Peyer's patch (tissue), 4 donors: ENCODE measurements around the gene KRTCAP2. TPM values are rescaled to one million over a fixed set of nuclear protein-coding genes. Genes with fewer than 3 reads are reported as not detected.
A peak's percentile ranks its signal among the peaks of the same experiment; 100 is the strongest.

Experiments
- DNase-seq, 3 donors: peaks; one replicate each; pipeline ENCODE4 v3.0.0-alpha.2; 2017 to 2019
- H3K27ac ChIP-seq, 4 donors: fragments of 200-600 bp; sonication (generic); one replicate each; pipeline ENCODE4 v1.5.1; 2016 to 2019
- H3K27me3 ChIP-seq, 2 donors: fragments of 200-600 bp; sonication (generic); one replicate each; pipeline ENCODE4 v1.5.1; 2019
- H3K36me3 ChIP-seq, 3 donors: fragments of 200-600 bp; sonication (generic); one replicate each; pipeline ENCODE4 v1.5.1; 2016 to 2019
- H3K4me1 ChIP-seq, 4 donors: fragments of 200-600 bp; sonication (generic); one replicate each; pipeline ENCODE4 v1.5.1; 2016 to 2019
- H3K4me3 ChIP-seq, 4 donors: fragments of 200-600 bp; sonication (generic); 1 replicate in 3 of 4; 2 replicates in 1 of 4; pipeline ENCODE4 v1.5.1; 2016 to 2019; ENCODE audit warnings: mild to moderate bottlenecking in 1 of 4
- H3K9me3 ChIP-seq, 4 donors: fragments of 200-600 bp; sonication (generic); one replicate each; pipeline ENCODE4 v1.5.1; 2016 to 2019; ENCODE audit warnings: mild to moderate bottlenecking in 1 of 4
- CTCF ChIP-seq, 6 experiments: fragments of 450-650 bp in 4 of 6; fragments of 200-600 bp in 2 of 6; sonication (generic) in 1 of 6; IDR thresholded peaks; one replicate each; pipeline ENCODE4 v1.5.1; 2017 to 2019; ENCODE audit warnings: antibody characterized with exemption in 6 of 6, mild to moderate bottlenecking in 3 of 6, moderate library complexity in 1 of 6
- POLR2A ChIP-seq, 2 donors: fragments of 450-650 bp; IDR thresholded peaks; one replicate each; pipeline ENCODE4 v1.5.1; 2017; ENCODE audit warnings: antibody characterized with exemption in 2 of 2, mild to moderate bottlenecking in 2 of 2, moderate library complexity in 2 of 2
- total RNA-seq, 4 donors: library from RNA; depleted of rRNA; stranded (reverse); fragments of >200 nt; gene quantifications; one replicate each; pipeline ENCODE4 v1.1.0, GENCODE V29; 2016

KRTCAP2 gene
- total RNA-seq, 4 donors from 2014 or later: 111 to 137 (median 117) TPM

- peaks cover 0 to 28% (median 11%) of the 10 kb centered on the region in 4 donors for H3K4me1 ChIP-seq
- no peak overlapping the region for H3K4me3 ChIP-seq
- H3K27me3 ChIP-seq: peaks cover 0 to 4% of the 10 kb centered on the region in 2 donors
- DNase-seq: peak; percentile 81 to 94 (median 88)
- peak overlapping the region in 1 of 4 donors; percentile 9 for H3K27ac ChIP-seq
- H3K36me3 ChIP-seq: no peaks in the 10 kb centered on the region
- TF ChIP-seq CTCF (IDR thresholded peaks at IDR 0.05) (peak; percentile 87 to 95 (median 94)), POLR2A (IDR thresholded peaks at IDR 0.05) (no peak)
- no peaks in the 10 kb centered on the region for H3K9me3 ChIP-seq
Observed at GRCh38 chr1:155176544-155177071, 3.5 kb upstream of the KRTCAP2 start.

- H3K27ac ChIP-seq: peak overlapping the region in 1 of 4 donors; percentile 9
- peak in 2 of 3 donors; percentile 48 to 51 for DNase-seq
Observed at GRCh38 chr1:155175927-155176371, 2.8 kb upstream of the KRTCAP2 start.

GRCh38 chr1:155175281-155175926 lies 2.3 kb upstream of the KRTCAP2 start:
- H3K27me3 ChIP-seq: peaks cover 0 to 4% of the 10 kb centered on the region in 2 donors
- TF ChIP-seq CTCF (IDR thresholded peaks at IDR 0.05) (no peak), POLR2A (IDR thresholded peaks at IDR 0.05) (no peak)
- H3K9me3 ChIP-seq: no peaks in the 10 kb centered on the region
- peaks cover 0 to 28% (median 11%) of the 10 kb centered on the region in 4 donors for H3K4me1 ChIP-seq
- H3K4me3 ChIP-seq: no peak overlapping the region
- no peaks in the 10 kb centered on the region for H3K36me3 ChIP-seq
- peak overlapping the region in 1 of 4 donors; percentile 87 for H3K27ac ChIP-seq
- peak; percentile 13 to 47 (median 47) for DNase-seq

More at GRCh38 chr1:155175927-155176371, 2.8 kb upstream of the KRTCAP2 start:
- Histone ChIP-seq H3K9me3 (no peaks in the 10 kb centered on the region), H3K4me1 (peaks cover 0 to 28% (median 11%) of the 10 kb centered on the region in 4 donors), H3K27me3 (peaks cover 0 to 4% of the 10 kb centered on the region in 2 donors), H3K36me3 (no peaks in the 10 kb centered on the region), H3K4me3 (no peak overlapping the region)
- TF ChIP-seq CTCF (IDR thresholded peaks at IDR 0.05): peak in 2 of 6 experiments; percentile 2 to 12
- no peak for TF ChIP-seq POLR2A (IDR thresholded peaks at IDR 0.05)

- Histone ChIP-seq H3K27ac (peak overlapping the region in 2 of 4 donors; percentile 87 to 91), H3K27me3 (peaks cover 0 to 4% of the 10 kb centered on the region in 2 donors), H3K36me3 (peaks cover 0 to 3% (median 0%) of the 10 kb centered on the region in 3 donors), H3K4me3 (peak overlapping the region; percentile 76 to 86 (median 83)), H3K4me1 (peaks cover 0 to 28% (median 11%) of the 10 kb centered on the region in 4 donors), H3K9me3 (no peaks in the 10 kb centered on the region)
- peak; percentile 45 to 73 (median 60) for DNase-seq
- TF ChIP-seq POLR2A (IDR thresholded peaks at IDR 0.05) (no peak), CTCF (IDR thresholded peaks at IDR 0.05) (no peak)
Observed at GRCh38 chr1:155174324-155175280, 1.5 kb upstream of the KRTCAP2 start.
